IMR-90 (cell line): Measurements from ENCODE around the gene APOB. TPM values are rescaled to one million over a fixed set of nuclear protein-coding genes. Genes with fewer than 3 reads are reported as not detected.

ENCODE experiments used
- ATAC-seq: fragments of 200-7000 bp; cut with Tn5 transposase; 2 replicates; pipeline ENCODE4 v1.9.1; 2020; ENCODE audit warnings: low read depth, mild to moderate bottlenecking, moderate library complexity
- BruUV-seq: library from RNA; stranded (reverse); fragments of 400-500 nt; replicated peaks from 2 replicates; lab custom pipeline; 2021; lab: Mats Ljungman, UMichigan
- CTCF ChIA-PET: fragments of 300-600 bp; formaldehyde crosslinking; extraction: SDS; loops from one replicate; lab custom pipeline; 2021; ENCODE audit warnings: antibody characterized with exemption; lab: Yijun Ruan, JAX
- POLR2A ChIA-PET: fragments of 300-600 bp; sonication (Branson Sonifier 250); formaldehyde crosslinking; loops from one replicate; lab custom pipeline; 2022; ENCODE audit warnings: antibody characterized with exemption; ENCODE audit not compliant: unreplicated experiment; lab: Charles Lee
- DNase-seq: peaks from one replicate; pipeline ENCODE4 v3.0.0; 2013
- H2AFZ ChIP-seq: replicated peaks from 2 replicates; pipeline ENCODE3; 2013; ENCODE audit warnings: low read length, mild to moderate bottlenecking; ENCODE audit not compliant: poor library complexity
- H2AK5ac ChIP-seq: 2 replicates; pipeline ENCODE4 v1.6.1; 2013; ENCODE audit warnings: low read depth, low read length, inconsistent platforms
- H2AK9ac ChIP-seq: replicated peaks from 2 replicates; pipeline ENCODE3; 2013; ENCODE audit warnings: mild to moderate bottlenecking, low read depth, low read length, moderate library complexity; ENCODE audit not compliant: poor library complexity
- H2BK120ac ChIP-seq: 2 replicates; pipeline ENCODE4 v1.6.1; 2013; ENCODE audit warnings: low read depth, low read length, inconsistent platforms
- H2BK15ac ChIP-seq: 3 replicates; pipeline ENCODE4 v1.6.1; 2013; ENCODE audit warnings: low read depth, low read length, inconsistent platforms
- H2BK20ac ChIP-seq: 2 replicates; pipeline ENCODE4 v1.6.1; 2013; ENCODE audit warnings: low read depth, mild to moderate bottlenecking, inconsistent platforms, low read length, moderate library complexity
- H2BK5ac ChIP-seq: 2 replicates; pipeline ENCODE4 v1.6.1; 2013; ENCODE audit warnings: mild to moderate bottlenecking, low read depth, low read length, inconsistent platforms; ENCODE audit not compliant: poor library complexity, severe bottlenecking
- H3K14ac ChIP-seq: replicated peaks from 2 replicates; pipeline ENCODE4 v1.6.1; 2013; ENCODE audit warnings: low read depth, low read length, inconsistent platforms
- H3K18ac ChIP-seq: 2 replicates; pipeline ENCODE4 v1.6.1; 2013; ENCODE audit warnings: low read depth, low read length, control low read depth
- H3K23ac ChIP-seq: 2 replicates; pipeline ENCODE4 v1.6.1; 2013; ENCODE audit warnings: low read depth, low read length, inconsistent platforms
- H3K27ac ChIP-seq: 2 replicates; pipeline ENCODE4 v1.5.1; 2013; ENCODE audit warnings: mild to moderate bottlenecking, control low read depth, low read length; ENCODE audit not compliant: insufficient read depth
- H3K27me3 ChIP-seq: 2 replicates; pipeline ENCODE4 v1.6.1; 2013; ENCODE audit warnings: low read length; ENCODE audit not compliant: control insufficient read depth, insufficient read depth
- H3K36me3 ChIP-seq: 2 replicates; pipeline ENCODE4 v1.6.1; 2013; ENCODE audit warnings: low read length, mixed read lengths; ENCODE audit not compliant: control insufficient read depth, insufficient read depth
- H3K4ac ChIP-seq: 2 replicates; pipeline ENCODE4 v1.6.1; 2013; ENCODE audit warnings: low read depth, low read length, inconsistent platforms
- H3K4me1 ChIP-seq: 2 replicates; pipeline ENCODE4 v1.6.1; 2013; ENCODE audit warnings: low read length, mixed read lengths; ENCODE audit not compliant: control insufficient read depth, insufficient read depth
- H3K4me2 ChIP-seq: 2 replicates; pipeline ENCODE4 v1.6.1; 2013; ENCODE audit warnings: low read depth, mild to moderate bottlenecking, control low read depth, low read length, moderate library complexity
- H3K4me3 ChIP-seq: 2 replicates; pipeline ENCODE4 v1.5.1; 2013; ENCODE audit warnings: low read depth, mild to moderate bottlenecking, control low read depth, low read length, moderate library complexity; ENCODE audit not compliant: insufficient read depth
- H3K56ac ChIP-seq: 2 replicates; pipeline ENCODE4 v1.6.1; 2013; ENCODE audit warnings: low read length, inconsistent platforms; ENCODE audit not compliant: insufficient read depth; ENCODE audit errors: extremely low read depth
- H3K79me1 ChIP-seq, 2 experiments: 2 replicates each; pipeline ENCODE4 v1.6.1; 2013; ENCODE audit warnings: low read length in 2 of 2, inconsistent platforms in 1 of 2, low read depth in 1 of 2
- H3K9ac ChIP-seq: 2 replicates; pipeline ENCODE4 v1.6.1; 2013; ENCODE audit warnings: low read depth, low read length, control low read depth
- H3K9me1 ChIP-seq: 2 replicates; pipeline ENCODE4 v1.6.1; 2013; ENCODE audit warnings: low read length, inconsistent platforms; ENCODE audit not compliant: insufficient read depth
- H3K9me3 ChIP-seq: 2 replicates; pipeline ENCODE4 v1.6.1; 2013; ENCODE audit warnings: low read length; ENCODE audit not compliant: control insufficient read depth, insufficient read depth
- H4K20me1 ChIP-seq: 2 replicates; pipeline ENCODE4 v1.6.1; 2013; ENCODE audit warnings: low read length, inconsistent platforms; ENCODE audit not compliant: insufficient read depth
- H4K5ac ChIP-seq: 2 replicates; pipeline ENCODE4 v1.6.1; 2013; ENCODE audit warnings: mild to moderate bottlenecking, low read depth, low read length, control low read depth
- H4K8ac ChIP-seq, 2 experiments: 2 replicates each; pipeline ENCODE4 v1.6.1; 2013; ENCODE audit warnings: low read depth in 2 of 2, low read length in 2 of 2, control low read depth in 1 of 2, inconsistent platforms in 1 of 2
- H4K91ac ChIP-seq: 2 replicates; pipeline ENCODE4 v1.6.1; 2013; ENCODE audit warnings: low read depth, low read length, inconsistent platforms; ENCODE audit not compliant: insufficient read depth
- BHLHE40 ChIP-seq: fragments of 150-350 bp; IDR thresholded peaks from 2 replicates; pipeline ENCODE4 v1.6.1; 2016; ENCODE audit warnings: mild to moderate bottlenecking, low read depth, low read length
- CEBPB ChIP-seq: IDR thresholded peaks from 2 replicates; pipeline ENCODE4 v1.6.1; 2012; ENCODE audit warnings: low read depth, low read length, improper control_type of control experiment
- CHD1 ChIP-seq: IDR thresholded peaks from 2 replicates; pipeline ENCODE4 v1.6.1; 2012; ENCODE audit warnings: low read depth, low read length, improper control_type of control experiment
- FOS ChIP-seq: fragments of 150-350 bp; IDR thresholded peaks from 2 replicates; pipeline ENCODE4 v1.6.1; 2016; ENCODE audit warnings: low read depth, low read length
- MAFK ChIP-seq: IDR thresholded peaks from 2 replicates; pipeline ENCODE4 v1.6.1; 2012; ENCODE audit warnings: low read depth, low read length, improper control_type of control experiment
- MAZ ChIP-seq: IDR thresholded peaks from 2 replicates; pipeline ENCODE4 v1.6.1; 2012; ENCODE audit warnings: low read depth, mild to moderate bottlenecking, low read length, improper control_type of control experiment, moderate library complexity, borderline replicate concordance
- NFE2L2 ChIP-seq: fragments of 150-350 bp; IDR thresholded peaks from 2 replicates; pipeline ENCODE4 v1.6.1; 2016; ENCODE audit warnings: low read depth, mild to moderate bottlenecking, low read length
- RAD21 ChIP-seq: IDR thresholded peaks from 2 replicates; pipeline ENCODE4 v1.6.1; 2012; ENCODE audit warnings: low read length, improper control_type of control experiment
- RCOR1 ChIP-seq: IDR thresholded peaks from 2 replicates; pipeline ENCODE4 v1.6.1; 2012; ENCODE audit warnings: mild to moderate bottlenecking, low read length, improper control_type of control experiment; ENCODE audit not compliant: insufficient replicate concordance
- RFX5 ChIP-seq: IDR thresholded peaks from 2 replicates; pipeline ENCODE4 v1.8.0; 2012; ENCODE audit warnings: low read depth, mild to moderate bottlenecking, low read length, moderate library complexity
- WGBS, 2 experiments: methylation state at CpG; one replicate each; pipeline versions ENCODE4 v1.1.5 to v1.1.7; 2013; ENCODE audit warnings: missing lambda C conversion rate in 2 of 2; ENCODE audit not compliant: insufficient read length in 1 of 2; ENCODE audit errors: extremely low coverage in 2 of 2; 5-methylcytosine and 5-hydroxymethylcytosine counted together
- dilution Hi-C: fragments of 300-500 bp; cut with HindIII; formaldehyde crosslinking; loops from one replicate; pipeline ENCODE4 v1.14.3; 2018; ENCODE audit warnings: low sequenced_read_pairs; ENCODE audit not compliant: unreplicated experiment
- in situ Hi-C: fragments of 300-500 bp; cut with MboI; formaldehyde crosslinking; loops from 3 replicates; pipeline ENCODE4 v1.14.3; 2019; ENCODE audit warnings: low sequenced_read_pairs, inconsistent platforms, mixed read lengths
- intact Hi-C: fragments of 100-400 bp; cut with micrococcal nuclease; formaldehyde crosslinking; loops from 2 replicates; pipeline ENCODE4 v1.10.0; 2022
- polyA plus RNA-seq, 3 experiments: library from polyadenylated mRNA; depleted of rRNA; stranded (reverse); fragments of >200 nt; gene quantifications; 2 replicates each; pipeline ENCODE4 v1.2.3, GENCODE V29; 2012; ENCODE audit warnings: low replicate concordance in 1 of 3
- total RNA-seq: library from RNA; depleted of rRNA; stranded (reverse); fragments of >200 nt; gene quantifications from 2 replicates; pipeline ENCODE4 v1.2.3, GENCODE V29; 2012
- TF ChIP-seq, protein P1 (sequence below): conservative IDR thresholded peaks from 2 replicates; pipeline ENCODE4 v1.5.1; 2012; ENCODE audit warnings: mild to moderate bottlenecking, low read depth, low read length, improper control_type of control experiment
- TF ChIP-seq, protein P2 (sequence below): fragments of 150-350 bp; IDR thresholded peaks from 2 replicates; pipeline ENCODE4 v1.6.1; 2016; ENCODE audit warnings: low read depth, mild to moderate bottlenecking, low read length, moderate library complexity, borderline replicate concordance
- TF ChIP-seq, protein P3 (sequence below): fragments of 150-350 bp; IDR thresholded peaks from 2 replicates; pipeline ENCODE4 v1.6.1; 2017; ENCODE audit warnings: mild to moderate bottlenecking, antibody characterized with exemption, low read length, low read depth

Gene APOB
- total and polyA plus RNA-seq, 2 of the 4 experiments (the other 2 are of a cell fraction), result under 0.01 TPM; not detected in 1

DNA sequence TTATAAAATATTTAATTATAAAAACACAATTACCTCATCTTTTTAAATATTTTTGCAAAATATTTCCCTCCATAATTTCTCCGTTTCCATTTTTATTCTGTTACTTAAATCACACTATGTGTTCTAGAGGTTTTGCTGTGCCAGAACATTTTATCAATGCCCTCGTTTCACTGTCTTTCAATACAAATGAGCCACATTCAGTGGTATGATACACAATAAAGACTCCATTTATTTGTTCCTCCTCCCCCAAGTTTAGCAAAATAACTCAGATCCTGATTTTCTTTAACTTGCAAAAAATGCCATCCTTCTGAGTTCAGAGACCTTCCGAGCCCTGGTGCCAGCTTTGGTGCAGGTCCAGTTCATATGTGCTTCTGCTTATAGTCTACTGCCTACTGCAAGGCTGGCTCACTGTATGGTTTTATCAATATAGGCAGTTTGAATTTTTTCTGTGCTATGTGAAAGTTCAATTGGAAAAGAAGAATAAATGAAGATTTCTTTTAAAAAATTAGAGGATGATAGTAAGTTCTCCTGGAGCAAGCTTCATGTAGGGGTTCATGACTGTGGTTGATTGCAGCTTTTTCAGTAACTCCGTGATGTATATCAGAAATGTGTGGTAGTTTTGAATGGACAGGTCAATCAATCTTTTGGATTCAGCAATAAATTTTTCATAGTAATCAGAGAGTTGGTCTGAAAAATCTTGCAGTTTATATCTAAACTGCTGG is 42.5 kb downstream of the APOB start:
- TF ChIP-seq MAZ (no peak), MAFK (no peak), BHLHE40 (no peak), RCOR1 (no peak), RAD21 (no peak), NFE2L2 (no peak), CEBPB (no peak), RFX5 (no peak), FOS (no peak), CHD1 (no peak)
- TF ChIP-seq, protein P1, sequence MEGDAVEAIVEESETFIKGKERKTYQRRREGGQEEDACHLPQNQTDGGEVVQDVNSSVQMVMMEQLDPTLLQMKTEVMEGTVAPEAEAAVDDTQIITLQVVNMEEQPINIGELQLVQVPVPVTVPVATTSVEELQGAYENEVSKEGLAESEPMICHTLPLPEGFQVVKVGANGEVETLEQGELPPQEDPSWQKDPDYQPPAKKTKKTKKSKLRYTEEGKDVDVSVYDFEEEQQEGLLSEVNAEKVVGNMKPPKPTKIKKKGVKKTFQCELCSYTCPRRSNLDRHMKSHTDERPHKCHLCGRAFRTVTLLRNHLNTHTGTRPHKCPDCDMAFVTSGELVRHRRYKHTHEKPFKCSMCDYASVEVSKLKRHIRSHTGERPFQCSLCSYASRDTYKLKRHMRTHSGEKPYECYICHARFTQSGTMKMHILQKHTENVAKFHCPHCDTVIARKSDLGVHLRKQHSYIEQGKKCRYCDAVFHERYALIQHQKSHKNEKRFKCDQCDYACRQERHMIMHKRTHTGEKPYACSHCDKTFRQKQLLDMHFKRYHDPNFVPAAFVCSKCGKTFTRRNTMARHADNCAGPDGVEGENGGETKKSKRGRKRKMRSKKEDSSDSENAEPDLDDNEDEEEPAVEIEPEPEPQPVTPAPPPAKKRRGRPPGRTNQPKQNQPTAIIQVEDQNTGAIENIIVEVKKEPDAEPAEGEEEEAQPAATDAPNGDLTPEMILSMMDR, result no peak
- TF ChIP-seq, protein P2, sequence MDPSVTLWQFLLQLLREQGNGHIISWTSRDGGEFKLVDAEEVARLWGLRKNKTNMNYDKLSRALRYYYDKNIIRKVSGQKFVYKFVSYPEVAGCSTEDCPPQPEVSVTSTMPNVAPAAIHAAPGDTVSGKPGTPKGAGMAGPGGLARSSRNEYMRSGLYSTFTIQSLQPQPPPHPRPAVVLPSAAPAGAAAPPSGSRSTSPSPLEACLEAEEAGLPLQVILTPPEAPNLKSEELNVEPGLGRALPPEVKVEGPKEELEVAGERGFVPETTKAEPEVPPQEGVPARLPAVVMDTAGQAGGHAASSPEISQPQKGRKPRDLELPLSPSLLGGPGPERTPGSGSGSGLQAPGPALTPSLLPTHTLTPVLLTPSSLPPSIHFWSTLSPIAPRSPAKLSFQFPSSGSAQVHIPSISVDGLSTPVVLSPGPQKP, result no peak
- TF ChIP-seq, protein P3, sequence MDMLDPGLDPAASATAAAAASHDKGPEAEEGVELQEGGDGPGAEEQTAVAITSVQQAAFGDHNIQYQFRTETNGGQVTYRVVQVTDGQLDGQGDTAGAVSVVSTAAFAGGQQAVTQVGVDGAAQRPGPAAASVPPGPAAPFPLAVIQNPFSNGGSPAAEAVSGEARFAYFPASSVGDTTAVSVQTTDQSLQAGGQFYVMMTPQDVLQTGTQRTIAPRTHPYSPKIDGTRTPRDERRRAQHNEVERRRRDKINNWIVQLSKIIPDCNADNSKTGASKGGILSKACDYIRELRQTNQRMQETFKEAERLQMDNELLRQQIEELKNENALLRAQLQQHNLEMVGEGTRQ, result no peak
- no peak overlapping the region for H2AK9ac ChIP-seq
- H2BK20ac ChIP-seq, result no peak overlapping the region
- H3K9ac ChIP-seq, result no peak overlapping the region
- no peak for DNase-seq
- ChIA-PET CTCF (no interaction called here), POLR2A (no interaction called here)
- no peak overlapping the region for H2AK5ac ChIP-seq
- in situ Hi-C loops (no loop called here), dilution Hi-C loops (no loop called here), intact Hi-C loops (no loop called here)
- no peak overlapping the region for H4K91ac ChIP-seq
- no peak overlapping the region for H3K23ac ChIP-seq
- H3K4me1 ChIP-seq, result no peaks in the 10 kb centered on the region
- no peaks in the 10 kb centered on the region for H3K9me1 ChIP-seq
- no peak overlapping the region for H2BK15ac ChIP-seq
- no peak overlapping the region for H3K27ac ChIP-seq
- H3K9me3 ChIP-seq, result no peaks in the 10 kb centered on the region
- no peak overlapping the region for H3K4ac ChIP-seq
- H2BK5ac ChIP-seq, result no peak overlapping the region
- no peak overlapping the region for H3K18ac ChIP-seq
- no peak overlapping the region for H2BK120ac ChIP-seq
- H3K36me3 ChIP-seq, result no peaks in the 10 kb centered on the region
- no peak overlapping the region for H3K4me2 ChIP-seq
- no peak overlapping the region for H3K56ac ChIP-seq
- H2AFZ ChIP-seq, result no peak overlapping the region
- H3K27me3 ChIP-seq, result no peaks in the 10 kb centered on the region
- H4K20me1 ChIP-seq, result no peaks in the 10 kb centered on the region
- BruUV-seq, result no TSS peak
- H4K8ac ChIP-seq, result no peak overlapping the region
- H3K79me1 ChIP-seq, result no peaks in the 10 kb centered on the region
- no peak overlapping the region for H3K14ac ChIP-seq
- 52 to 100% methylated on average over 1 to 2 of the region's 4 CpGs for WGBS, 2 experiments
- no peak overlapping the region for H4K5ac ChIP-seq
- no peak overlapping the region for H3K4me3 ChIP-seq
- ATAC-seq, result no peak
